Mammary epithelial cell (primary cell): ENCODE data around the gene GPR137B.

ENCODE experiments used
- EZH2 ChIP-seq: IDR thresholded peaks from 2 replicates; pipeline ENCODE4 v1.6.1; 2012; ENCODE audit warnings: low read length, inconsistent platforms, borderline replicate concordance
- TF ChIP-seq, protein P1 (sequence below), 2 donors: IDR thresholded peaks in 1 of 2; conservative IDR thresholded peaks in 1 of 2; 2 replicates each; pipeline ENCODE4 v1.5.1; 2011 to 2012; ENCODE audit warnings: inconsistent platforms in 2 of 2, low read length in 2 of 2, mild to moderate bottlenecking in 2 of 2, control low read depth in 1 of 2, low read depth in 1 of 2; ENCODE audit not compliant: insufficient read depth in 1 of 2; ENCODE audit errors: extremely low read depth in 1 of 2

DNA sequence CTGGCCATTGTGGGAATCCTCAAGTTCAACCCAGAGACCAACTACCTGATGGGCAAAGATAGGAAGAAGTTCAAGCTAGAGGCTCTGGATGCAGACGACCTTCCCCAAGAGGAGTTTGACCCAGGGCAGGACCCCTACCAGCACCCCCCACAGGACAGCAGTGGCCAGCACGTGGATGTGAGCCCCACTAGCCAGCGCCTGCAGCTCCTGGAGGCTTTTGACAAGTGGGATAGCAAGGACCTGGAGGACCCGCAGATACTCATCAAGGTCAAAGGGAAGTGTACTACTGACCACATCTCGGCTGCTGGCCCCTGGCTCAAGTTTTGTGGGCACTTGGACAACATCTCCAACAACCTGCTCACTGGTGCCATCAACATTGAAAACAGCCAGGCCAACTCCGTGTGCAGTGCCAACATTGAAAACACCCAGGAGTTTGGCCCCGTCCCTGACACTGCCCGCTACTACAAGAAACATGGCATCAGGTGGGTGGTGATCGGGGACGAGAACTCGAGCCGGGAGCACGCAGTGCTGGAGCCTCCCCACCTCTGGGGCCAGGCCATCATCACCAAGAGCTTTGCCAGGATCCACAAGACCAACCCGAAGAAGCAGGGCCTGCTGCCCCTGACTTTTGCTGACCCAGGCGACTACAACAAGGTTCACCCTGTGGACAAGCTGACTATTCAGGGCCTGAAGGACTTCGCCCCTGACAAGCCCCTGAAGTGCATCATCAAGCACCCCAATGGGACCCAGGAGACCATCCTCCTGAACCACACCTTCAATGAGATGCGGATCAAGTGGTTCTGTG is 30.6 kb upstream of the GPR137B start:
- TF ChIP-seq, protein P1, sequence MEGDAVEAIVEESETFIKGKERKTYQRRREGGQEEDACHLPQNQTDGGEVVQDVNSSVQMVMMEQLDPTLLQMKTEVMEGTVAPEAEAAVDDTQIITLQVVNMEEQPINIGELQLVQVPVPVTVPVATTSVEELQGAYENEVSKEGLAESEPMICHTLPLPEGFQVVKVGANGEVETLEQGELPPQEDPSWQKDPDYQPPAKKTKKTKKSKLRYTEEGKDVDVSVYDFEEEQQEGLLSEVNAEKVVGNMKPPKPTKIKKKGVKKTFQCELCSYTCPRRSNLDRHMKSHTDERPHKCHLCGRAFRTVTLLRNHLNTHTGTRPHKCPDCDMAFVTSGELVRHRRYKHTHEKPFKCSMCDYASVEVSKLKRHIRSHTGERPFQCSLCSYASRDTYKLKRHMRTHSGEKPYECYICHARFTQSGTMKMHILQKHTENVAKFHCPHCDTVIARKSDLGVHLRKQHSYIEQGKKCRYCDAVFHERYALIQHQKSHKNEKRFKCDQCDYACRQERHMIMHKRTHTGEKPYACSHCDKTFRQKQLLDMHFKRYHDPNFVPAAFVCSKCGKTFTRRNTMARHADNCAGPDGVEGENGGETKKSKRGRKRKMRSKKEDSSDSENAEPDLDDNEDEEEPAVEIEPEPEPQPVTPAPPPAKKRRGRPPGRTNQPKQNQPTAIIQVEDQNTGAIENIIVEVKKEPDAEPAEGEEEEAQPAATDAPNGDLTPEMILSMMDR (conservative IDR thresholded peaks at IDR 0.05 in 1 of 2, IDR thresholded peaks at IDR 0.05 in 1 of 2; ENCODE audit: extremely low read depth in 1 of 2, insufficient read depth in 1 of 2, low read depth in 1 of 2, low read length in 2 of 2) = no peak
- TF ChIP-seq EZH2 = no peak
